GM12864 (cell line): ENCODE results near the gene C19orf47.

ENCODE experiments used
- DNase-seq: peaks from one replicate; pipeline ENCODE4 v3.0.0-alpha.2; 2011; ENCODE audit warnings: low read depth
- H3K4me3 ChIP-seq: 2 replicates; pipeline ENCODE4 v1.5.1; 2011; ENCODE audit warnings: mild to moderate bottlenecking, low read depth, low read length, control low read depth
- CTCF ChIP-seq: IDR thresholded peaks from 2 replicates; pipeline ENCODE4 v1.5.1; 2011; ENCODE audit warnings: low read depth, mild to moderate bottlenecking, moderate library complexity, low read length, control low read depth, inconsistent platforms; ENCODE audit errors: missing control alignments

The C19orf47 gene

DNA sequence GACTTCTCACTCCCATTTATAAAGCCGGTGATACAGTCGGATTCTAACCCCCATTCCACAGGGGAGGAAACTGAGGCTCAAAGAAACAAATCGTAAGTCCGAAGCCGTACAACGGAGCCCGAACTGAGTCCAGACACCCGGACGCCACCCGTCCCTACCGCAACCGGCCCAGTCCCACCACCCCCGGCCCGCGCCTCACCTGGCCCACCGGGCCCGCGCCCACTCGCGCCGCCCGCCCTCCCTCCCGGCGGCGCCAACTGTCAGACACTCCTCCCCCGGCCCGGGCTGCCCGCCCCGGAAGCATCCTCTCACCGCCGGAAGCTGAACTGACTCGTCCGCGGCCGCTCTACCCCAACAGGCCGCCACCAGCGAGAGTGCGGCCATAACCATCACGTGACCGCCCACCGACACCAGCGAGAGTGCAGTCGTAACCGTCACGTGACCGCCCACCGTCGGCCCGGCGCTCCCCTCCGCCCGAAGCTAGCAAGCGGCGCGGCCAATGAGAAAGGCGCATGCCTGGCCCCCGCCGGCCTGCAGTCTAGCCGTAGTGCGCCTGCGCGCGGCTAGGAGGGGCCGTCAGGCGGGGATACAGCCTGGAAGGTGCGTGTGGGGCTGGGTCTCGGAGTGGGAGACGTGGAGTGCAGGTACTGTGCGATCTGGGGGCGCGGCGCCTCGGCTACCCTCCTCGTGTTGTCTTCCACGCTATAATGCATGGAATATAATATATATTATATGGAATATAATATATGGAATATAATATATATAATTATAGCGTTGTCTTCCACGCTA lies at the start of gene C19orf47, which contains the start of gene PLD3:
Gene C19orf47, minus strand, starts transcription at position 273 of the 789 bp plus-strand sequence. CDS start 6,540 bp downstream, outside the sequence.
Gene PLD3, plus strand, starts transcription at position 571 of the 789 bp plus-strand sequence. CDS start 17,789 bp downstream, outside the sequence.
- H3K4me3 ChIP-seq = peak within 1 kb of the TSS; percentile 95
- no peak for TF ChIP-seq CTCF
- DNase-seq = peak; percentile 97

DNA sequence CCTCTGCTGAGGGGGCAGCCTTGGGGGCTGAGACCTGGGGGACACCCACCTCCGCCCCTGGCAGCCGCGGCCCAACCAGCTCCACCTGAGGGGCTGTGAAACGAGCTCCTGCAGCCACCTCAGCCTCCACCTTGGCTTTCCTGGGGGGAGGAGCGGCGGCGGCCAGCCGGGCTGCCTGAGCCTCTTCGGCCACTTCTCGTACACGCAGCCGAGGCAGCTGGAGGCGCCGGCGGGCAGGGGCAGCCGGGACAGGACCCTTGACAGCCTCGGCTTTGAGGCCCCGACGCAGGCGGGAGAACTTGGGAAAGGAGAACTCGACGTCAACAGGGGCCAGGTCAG lies 49.3 kb upstream of the C19orf47 start:
- no peak overlapping the region for H3K4me3 ChIP-seq
- TF ChIP-seq CTCF = no peak
- no peak for DNase-seq

DNA sequence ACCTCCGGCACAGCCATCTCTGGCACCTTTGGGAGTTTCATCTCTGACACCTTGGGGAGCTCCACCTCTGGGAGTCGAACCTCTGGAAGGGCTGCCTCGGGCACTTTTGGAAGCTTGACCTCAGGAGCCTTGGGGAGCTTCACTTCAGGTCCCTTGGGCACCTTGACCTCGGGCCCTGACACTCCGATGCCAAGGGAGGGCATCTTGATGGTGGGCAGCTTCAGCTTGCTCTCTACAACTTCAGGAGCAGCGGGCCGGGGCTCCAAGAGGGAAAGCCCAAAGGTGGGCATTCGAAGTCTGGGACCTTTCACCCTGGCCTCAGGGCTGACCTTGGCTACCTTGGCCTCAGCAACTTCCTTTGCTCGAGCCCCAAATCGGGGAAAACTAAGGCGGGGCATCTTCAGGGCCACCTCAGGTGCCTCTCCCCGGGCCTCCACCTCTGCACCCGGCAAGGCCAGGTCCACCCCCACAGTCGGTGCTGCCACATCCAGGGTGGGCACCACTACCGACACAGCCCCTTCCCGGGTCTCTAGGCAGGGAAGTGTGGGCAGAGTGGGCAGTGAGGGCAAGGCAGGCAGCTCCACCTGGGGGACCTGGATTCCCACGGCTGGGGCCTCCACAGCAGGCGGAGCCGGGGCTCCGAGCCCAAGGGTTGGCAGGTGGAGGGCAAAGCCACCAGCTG lies 48.8 kb upstream of the C19orf47 start:
- no peak for TF ChIP-seq CTCF
- DNase-seq = no peak
- no peak overlapping the region for H3K4me3 ChIP-seq

DNA sequence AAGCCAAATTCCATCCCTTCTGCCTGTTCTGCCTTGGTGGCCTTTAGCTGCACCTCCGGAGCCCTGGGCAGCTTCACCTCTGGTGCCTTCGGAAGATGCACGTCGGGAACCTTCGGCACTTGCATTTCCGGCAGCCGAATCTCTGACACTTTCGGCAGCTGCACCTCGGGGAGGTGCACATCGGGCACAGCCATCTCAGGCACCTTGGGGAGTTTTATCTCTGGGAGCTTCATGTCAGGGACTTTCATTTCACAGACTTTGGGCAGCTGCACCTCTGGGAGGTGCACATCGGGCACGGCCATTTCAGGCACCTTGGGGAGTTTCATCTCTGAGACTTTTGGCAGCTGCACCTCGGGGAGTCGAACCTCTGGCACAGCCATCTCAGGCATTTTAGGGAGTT lies 47.8 kb upstream of the C19orf47 start:
- DNase-seq = no peak
- no peak for TF ChIP-seq CTCF
- no peak overlapping the region for H3K4me3 ChIP-seq

DNA sequence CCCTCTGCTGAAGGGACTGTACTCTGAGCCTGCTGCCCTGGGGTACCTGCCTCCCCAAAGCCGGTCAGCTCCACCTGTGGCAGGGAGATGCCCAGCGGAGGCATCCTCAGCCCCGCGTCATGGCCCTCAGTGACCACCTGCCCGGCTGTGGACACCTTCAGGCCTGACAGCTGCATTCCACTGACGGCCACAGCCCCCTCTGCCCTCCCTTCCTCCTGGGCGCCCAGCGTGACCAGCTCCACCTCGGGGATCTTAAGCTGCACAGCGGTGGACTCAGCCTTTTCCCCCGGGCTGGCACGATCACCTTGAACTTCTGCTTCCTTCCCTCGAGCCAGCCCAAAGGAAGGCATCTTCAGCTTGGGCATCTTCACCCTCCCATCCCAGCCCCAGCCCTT lies 46.6 kb upstream of the C19orf47 start:
- no peak for DNase-seq
- no peak overlapping the region for H3K4me3 ChIP-seq
- TF ChIP-seq CTCF = no peak

- no peak overlapping the region for H3K4me3 ChIP-seq
- TF ChIP-seq CTCF = no peak
- no peak for DNase-seq
These were observed 46.0 kb upstream of the C19orf47 start for GRCh38 chr19:40393894-40394815.
